ENCODE measurements around the gene ALAS2. TPM values are rescaled to one million over a fixed set of nuclear protein-coding genes. Genes with fewer than 3 reads are reported as not detected.
"Not testable (repeated sequence)": the region's sequence is repeated elsewhere in the genome, so short reads cannot be mapped to it uniquely, and the experiment has no call there.

The ALAS2 gene
- polyA plus RNA-seq, 5 donors, result 22.1 to 52.6 (median 29.1) TPM

GRCh38 chrX:55006827-55007621 lies 23.8 kb downstream of the ALAS2 start:
- DNase-seq, result no peak

- DNase-seq, result no peak
These were observed 25.5 kb downstream of the ALAS2 start for GRCh38 chrX:55005256-55005655.

GRCh38 chrX:55004231-55004630 lies 26.5 kb downstream of the ALAS2 start:
- DNase-seq, result no peak

- peak; percentile 89 to 90 for DNase-seq
These were observed 30.8 kb downstream of the ALAS2 start, which contains the start of gene APEX2 for GRCh38 chrX:54999717-55000598. Gene APEX2, plus strand, starts transcription at chrX:55000363. Its CDS starts 60 bp downstream, at chrX:55000423.

GRCh38 chrX:54995621-54996020 lies 35.2 kb downstream of the ALAS2 start:
- DNase-seq, result no peak

- no peak for DNase-seq
These were observed 36.0 kb downstream of the ALAS2 start for GRCh38 chrX:54994668-54995351.

- no peak for DNase-seq
These were observed 36.7 kb downstream of the ALAS2 start, which contains the start of gene PFKFB1 for GRCh38 chrX:54994099-54994498. Gene PFKFB1, minus strand, starts transcription at chrX:54994188. Its CDS starts 181 bp downstream, at chrX:54994007.

GRCh38 chrX:54992911-54993622 lies 37.7 kb downstream of the ALAS2 start:
- no peak for DNase-seq

- no peak for DNase-seq
These were observed 39.1 kb downstream of the ALAS2 start for GRCh38 chrX:54991706-54992105.

GRCh38 chrX:54983306-54983705 lies 47.5 kb downstream of the ALAS2 start:
- DNase-seq, result not testable (repeated sequence)

- no peak for DNase-seq
These were observed 50.4 kb downstream of the ALAS2 start for GRCh38 chrX:54980334-54980733.

GRCh38 chrX:54979432-54979831 lies 51.3 kb downstream of the ALAS2 start:
- DNase-seq, result no peak

- DNase-seq, result no peak
These were observed 52.3 kb downstream of the ALAS2 start for GRCh38 chrX:54978448-54978847.

- DNase-seq, result no peak
These were observed 53.4 kb downstream of the ALAS2 start for GRCh38 chrX:54977387-54977786.

GRCh38 chrX:54964766-54965497 lies 65.8 kb downstream of the ALAS2 start:
- no peak for DNase-seq

GRCh38 chrX:54961750-54962149 lies 69.0 kb downstream of the ALAS2 start:
- no peak for DNase-seq

Measured in right lung (tissue), 5 donors.